D721Med (cell line): ENCODE measurements around the gene HMGXB3.

ENCODE experiments used
- DNase-seq: peaks from one replicate; pipeline ENCODE4 v3.0.0; 2011; ENCODE audit warnings: low spot score; ENCODE audit not compliant: insufficient read length
- FAIRE-seq: peaks from 2 replicates; lab custom pipeline; 2011; peaks lifted over from hg19 to GRCh38; lab: Jason Lieb, UNC
- TF ChIP-seq, protein P1 (sequence below): IDR thresholded peaks from 2 replicates; pipeline ENCODE4 v1.5.1; 2012; ENCODE audit warnings: mild to moderate bottlenecking, control low read depth; ENCODE audit not compliant: insufficient read depth; ENCODE audit errors: missing control alignments

HMGXB3 gene

DNA sequence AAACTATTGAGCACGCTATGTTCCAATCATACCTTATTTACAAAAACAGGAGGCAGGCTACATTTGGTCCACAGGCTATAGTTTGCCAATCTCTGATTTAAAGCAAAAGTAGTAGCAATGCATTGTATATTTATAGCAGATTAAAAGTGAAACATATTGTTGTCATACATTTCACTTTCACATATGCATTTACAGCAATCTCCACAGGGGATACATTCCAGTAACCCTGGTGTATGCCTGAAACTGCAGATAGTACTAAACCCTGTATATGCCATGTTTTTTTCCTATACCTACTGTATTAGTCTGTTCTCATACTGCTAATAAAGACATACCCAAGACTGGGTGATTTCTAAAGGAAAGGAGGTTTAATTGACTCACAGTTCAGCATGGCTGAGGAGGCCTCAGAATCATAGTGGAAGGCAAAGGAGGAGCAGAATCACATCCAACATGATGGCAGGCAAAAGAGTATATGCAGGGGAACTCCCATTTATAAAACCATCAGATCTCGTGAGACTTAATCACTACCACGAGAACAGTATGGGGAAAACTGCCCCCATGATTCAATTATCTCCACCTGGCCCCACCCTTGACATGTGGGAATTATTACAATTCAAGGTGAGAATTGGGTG, 91.7 kb downstream of the HMGXB3 start:
- TF ChIP-seq, protein P1, sequence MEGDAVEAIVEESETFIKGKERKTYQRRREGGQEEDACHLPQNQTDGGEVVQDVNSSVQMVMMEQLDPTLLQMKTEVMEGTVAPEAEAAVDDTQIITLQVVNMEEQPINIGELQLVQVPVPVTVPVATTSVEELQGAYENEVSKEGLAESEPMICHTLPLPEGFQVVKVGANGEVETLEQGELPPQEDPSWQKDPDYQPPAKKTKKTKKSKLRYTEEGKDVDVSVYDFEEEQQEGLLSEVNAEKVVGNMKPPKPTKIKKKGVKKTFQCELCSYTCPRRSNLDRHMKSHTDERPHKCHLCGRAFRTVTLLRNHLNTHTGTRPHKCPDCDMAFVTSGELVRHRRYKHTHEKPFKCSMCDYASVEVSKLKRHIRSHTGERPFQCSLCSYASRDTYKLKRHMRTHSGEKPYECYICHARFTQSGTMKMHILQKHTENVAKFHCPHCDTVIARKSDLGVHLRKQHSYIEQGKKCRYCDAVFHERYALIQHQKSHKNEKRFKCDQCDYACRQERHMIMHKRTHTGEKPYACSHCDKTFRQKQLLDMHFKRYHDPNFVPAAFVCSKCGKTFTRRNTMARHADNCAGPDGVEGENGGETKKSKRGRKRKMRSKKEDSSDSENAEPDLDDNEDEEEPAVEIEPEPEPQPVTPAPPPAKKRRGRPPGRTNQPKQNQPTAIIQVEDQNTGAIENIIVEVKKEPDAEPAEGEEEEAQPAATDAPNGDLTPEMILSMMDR: no peak
- FAIRE-seq (no peak), DNase-seq (no peak)

DNA sequence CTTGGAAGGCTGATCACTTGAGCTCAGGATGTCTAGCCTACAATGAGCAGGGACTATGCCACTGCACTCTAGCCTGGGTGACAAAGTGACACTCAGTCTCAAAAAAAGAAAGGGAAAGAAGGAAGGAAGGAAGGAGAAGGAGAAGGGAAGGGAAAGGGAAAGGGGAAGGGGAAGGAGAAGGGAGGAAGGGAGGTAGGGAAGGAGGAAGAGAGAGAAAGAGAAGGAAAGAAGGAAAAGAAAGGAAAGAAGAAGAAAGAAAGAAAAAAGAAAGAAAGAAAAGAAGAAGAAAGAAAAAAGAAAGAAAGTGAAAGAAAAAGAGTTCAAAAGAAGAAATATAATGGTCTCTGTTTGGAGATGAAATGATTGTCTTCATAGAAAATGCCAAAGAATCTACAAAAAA, 96.6 kb downstream of the HMGXB3 start:
- TF ChIP-seq, protein P1: no peak
- DNase-seq (no peak), FAIRE-seq (no peak)

DNA sequence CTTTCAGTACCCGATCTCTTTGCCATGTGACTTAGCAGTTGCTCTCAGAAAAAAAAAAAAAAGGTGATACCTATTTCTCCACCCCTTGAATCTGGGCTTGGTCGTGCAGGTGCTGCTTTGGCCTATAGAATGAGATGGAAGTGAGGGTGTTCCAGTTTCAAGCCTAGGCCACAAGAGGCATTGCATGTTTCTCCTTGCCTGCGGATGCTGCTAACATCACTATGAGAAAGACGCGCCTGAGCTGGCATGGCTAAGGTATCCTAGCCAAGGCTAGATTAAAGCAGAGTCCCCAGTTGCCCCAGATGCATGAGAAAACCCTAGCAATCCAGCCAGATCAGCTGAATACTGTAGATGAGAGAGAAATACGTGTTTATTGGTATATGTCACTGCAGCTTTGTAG, 100.5 kb downstream of the HMGXB3 start:
- TF ChIP-seq, protein P1: no peak
- FAIRE-seq (no peak), DNase-seq (no peak)
